AG10803 (cell line): ENCODE measurements around the gene RAB23.
A peak's percentile ranks its signal among the peaks of the same experiment; 100 is the strongest.

Experiments
- DNase-seq: peaks from one replicate; pipeline ENCODE4 v3.0.0; 2010; ENCODE audit warnings: low read depth
- H3K4me3 ChIP-seq: 2 replicates; pipeline ENCODE4 v1.5.1; 2011; ENCODE audit warnings: mild to moderate bottlenecking, low read length, control low read depth
- CTCF ChIP-seq: conservative IDR thresholded peaks from 2 replicates; pipeline ENCODE4 v1.5.1; 2011; ENCODE audit warnings: mild to moderate bottlenecking, low read length, control low read depth, inconsistent platforms

Gene RAB23

GRCh38 chr6:57221936-57222742, at the start of gene RAB23:
Gene RAB23 (minus strand): TSS chr6:57222307. CDS start chr6:57210380, 11,927 bp downstream.
- DNase-seq: peak; percentile 78
- TF ChIP-seq CTCF: no peak
- peak within 1 kb of the TSS; percentile 76 for H3K4me3 ChIP-seq

GRCh38 chr6:57268294-57268640, 46.2 kb upstream of the RAB23 start:
- no peak overlapping the region for H3K4me3 ChIP-seq
- no peak for DNase-seq
- TF ChIP-seq CTCF: no peak

GRCh38 chr6:57267586-57268293, 45.6 kb upstream of the RAB23 start:
- no peak overlapping the region for H3K4me3 ChIP-seq
- peak; percentile 99 for DNase-seq
- TF ChIP-seq CTCF: peak; percentile 70

DNA sequence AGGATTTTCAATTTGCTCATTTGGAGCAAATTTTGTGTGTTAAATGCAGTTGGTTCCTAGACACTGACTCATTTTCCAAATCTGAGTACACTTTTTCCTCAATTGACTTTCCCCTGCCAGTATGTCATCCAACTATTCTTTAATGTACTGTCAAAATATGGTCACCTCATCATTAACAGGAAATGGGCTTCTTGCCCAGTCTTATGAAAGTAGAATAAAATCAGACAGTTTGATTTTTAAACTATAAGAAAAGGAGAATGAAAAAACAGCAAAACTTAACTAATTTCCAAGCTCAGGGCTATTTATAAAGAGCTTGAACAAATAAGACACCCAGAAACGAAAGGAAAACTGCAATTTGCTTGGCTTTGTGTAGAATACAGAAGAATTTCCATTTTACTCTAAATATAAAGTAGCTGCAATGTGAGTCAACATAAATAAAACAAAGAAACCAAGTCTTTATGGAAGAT, 43.7 kb upstream of the RAB23 start:
- DNase-seq: peak; percentile 64
- no peak for TF ChIP-seq CTCF
- H3K4me3 ChIP-seq: no peak overlapping the region

GRCh38 chr6:57263739-57264138, 41.6 kb upstream of the RAB23 start:
- no peak for DNase-seq
- TF ChIP-seq CTCF: no peak
- H3K4me3 ChIP-seq: no peak overlapping the region

DNA sequence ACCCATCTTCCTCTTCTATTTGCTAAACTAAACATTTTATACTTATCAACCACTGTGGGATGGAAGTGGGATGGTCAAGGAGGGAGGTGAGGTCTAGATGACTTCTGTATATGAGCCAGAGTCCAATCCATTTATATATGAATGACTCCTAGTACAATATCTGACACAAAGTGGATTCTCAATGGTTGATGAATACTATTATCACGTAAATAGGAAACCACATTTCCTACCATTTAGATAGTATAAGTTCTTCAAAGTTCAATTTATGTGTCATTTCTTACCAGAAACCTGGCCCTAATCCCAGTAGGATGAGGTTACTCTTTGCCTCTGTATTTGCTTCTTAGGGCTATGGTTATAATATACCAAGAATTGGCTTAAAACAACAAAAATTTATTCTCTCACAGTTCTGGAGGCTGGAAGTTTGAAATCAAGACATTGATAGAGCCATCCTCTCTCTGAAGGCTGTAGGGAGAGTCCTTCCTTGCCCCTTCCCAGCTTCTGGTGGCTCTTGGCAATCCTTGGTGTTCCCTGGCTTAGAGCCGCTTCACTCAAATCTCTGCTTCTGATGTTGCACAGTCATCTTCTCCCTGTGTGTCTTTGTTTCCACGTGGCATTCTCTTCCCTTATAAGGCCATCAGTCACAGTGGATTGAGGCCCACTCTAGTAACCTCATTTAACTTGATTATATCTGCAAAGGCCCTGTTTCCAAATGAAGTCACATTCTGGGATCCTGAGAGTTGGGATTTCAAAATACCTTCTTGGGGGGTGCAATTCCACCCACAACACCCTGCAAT, 41.0 kb upstream of the RAB23 start:
- no peak overlapping the region for H3K4me3 ChIP-seq
- TF ChIP-seq CTCF: no peak
- DNase-seq: peak; percentile 95
